HL-60 (cell line): ENCODE measurements around the gene SLC25A26.

Source experiments
- DNase-seq, 2 experiments: peaks; one replicate each; pipeline ENCODE4 v3.0.0-alpha.2; 2010 to 2020; ENCODE audit warnings: low read depth in 1 of 2, low spot score in 1 of 2
- H3K27ac ChIP-seq: fragments of 250-450 bp; sonication (Bioruptor Pico); replicated peaks from 2 replicates; pipeline ENCODE4 v1.5.1; 2020; ENCODE audit warnings: mild to moderate bottlenecking, moderate library complexity
- H3K27me3 ChIP-seq: fragments of 250-450 bp; sonication (Bioruptor Pico); 2 replicates; pipeline ENCODE4 v1.5.1; 2021; ENCODE audit warnings: mild to moderate bottlenecking, moderate library complexity; ENCODE audit not compliant: insufficient read depth, poor library complexity, severe bottlenecking
- H3K4me3 ChIP-seq: replicated peaks from 2 replicates; pipeline ENCODE4 v1.5.1; 2011; ENCODE audit warnings: mild to moderate bottlenecking, control low read depth, low read length; ENCODE audit not compliant: insufficient read depth
- CTCF ChIP-seq: IDR thresholded peaks from one replicate; pipeline ENCODE4 v1.5.1; 2011; ENCODE audit warnings: low read length, control low read depth, inconsistent platforms; ENCODE audit not compliant: insufficient read depth
- GABPA ChIP-seq: IDR thresholded peaks from 2 replicates; pipeline ENCODE4 v1.6.1; 2012; ENCODE audit warnings: low read depth
- POLR2AphosphoS5 ChIP-seq: IDR thresholded peaks from 2 replicates; pipeline ENCODE4 v1.6.1; 2012; ENCODE audit warnings: low read depth
- REST ChIP-seq: IDR thresholded peaks from 2 replicates; pipeline ENCODE4 v1.6.1; 2012; ENCODE audit warnings: low read depth; ENCODE audit not compliant: insufficient replicate concordance
- SPI1 ChIP-seq: IDR thresholded peaks from 2 replicates; pipeline ENCODE4 v1.6.1; 2012; ENCODE audit warnings: low read depth, mild to moderate bottlenecking, borderline replicate concordance

Gene SLC25A26

GRCh38 chr3:66314455-66314854 lies 93.7 kb downstream of the SLC25A26 start:
- TF ChIP-seq CTCF = no peak
- no peak for TF ChIP-seq SPI1
- TF ChIP-seq POLR2AphosphoS5 = no peak
- TF ChIP-seq REST = no peak
- Histone ChIP-seq H3K27me3 (no peaks in the 10 kb centered on the region), H3K4me3 (no peak overlapping the region), H3K27ac (no peak overlapping the region)
- no peak for DNase-seq

GRCh38 chr3:66317750-66318376 lies 97.1 kb downstream of the SLC25A26 start:
- no peak for DNase-seq
- H3K27me3 ChIP-seq = no peaks in the 10 kb centered on the region
- no peak overlapping the region for H3K27ac ChIP-seq
- no peak overlapping the region for H3K4me3 ChIP-seq
- TF ChIP-seq REST = no peak
- no peak for TF ChIP-seq POLR2AphosphoS5
- no peak for TF ChIP-seq GABPA
- no peak for TF ChIP-seq CTCF
- no peak for TF ChIP-seq SPI1

GRCh38 chr3:66320390-66320789 lies 99.6 kb downstream of the SLC25A26 start:
- Histone ChIP-seq H3K4me3 (no peak overlapping the region), H3K27ac (no peak overlapping the region), H3K27me3 (no peaks in the 10 kb centered on the region)
- no peak for TF ChIP-seq CTCF
- TF ChIP-seq POLR2AphosphoS5 = no peak
- no peak for TF ChIP-seq SPI1
- TF ChIP-seq GABPA = no peak
- TF ChIP-seq REST = no peak
- no peak for DNase-seq
